WTC11 (cell line): ENCODE data around the gene GALNT11.
"Not testable (repeated sequence)": the region's sequence is repeated elsewhere in the genome, so short reads cannot be mapped to it uniquely, and the experiment has no call there.

Experiments
- CTCF ChIP-seq: fragments of 200-600 bp; IDR thresholded peaks from 2 replicates; pipeline ENCODE4 v1.8.0; 2022; ENCODE audit warnings: antibody characterized with exemption
- IRF1 ChIP-seq: sonication (generic); formaldehyde crosslinking; IDR thresholded peaks from 2 replicates; pipeline ENCODE4 v1.8.0; 2023; ENCODE audit warnings: missing genetic modification reagents
- IRF2 ChIP-seq: sonication (generic); formaldehyde crosslinking; IDR thresholded peaks from 2 replicates; pipeline ENCODE4 v1.8.0; 2022; ENCODE audit warnings: low read depth, missing genetic modification reagents, borderline replicate concordance
- PRDM15 ChIP-seq: sonication (generic); formaldehyde crosslinking; IDR thresholded peaks from 2 replicates; pipeline ENCODE4 v1.8.0; 2022; ENCODE audit warnings: missing genetic modification reagents
- STAT6 ChIP-seq: sonication (generic); formaldehyde crosslinking; conservative IDR thresholded peaks from 2 replicates; pipeline ENCODE4 v1.8.1; 2023; ENCODE audit warnings: mild to moderate bottlenecking, low read depth, missing genetic modification reagents, moderate library complexity
- ZNF138 ChIP-seq: sonication (generic); formaldehyde crosslinking; conservative IDR thresholded peaks from 2 replicates; pipeline ENCODE4 v1.8.1; 2022; ENCODE audit warnings: mild to moderate bottlenecking, moderate library complexity, missing genetic modification reagents

GRCh38 chr7:152082073-152082721 lies 56.7 kb downstream of the GALNT11 start:
- not testable (repeated sequence) for TF ChIP-seq ZNF138; PRDM15 (CRISPR knock-in tag); CTCF; STAT6 (CRISPR knock-in tag); IRF2 (CRISPR knock-in tag); IRF1 (CRISPR knock-in tag)
